HepG2 (cell line): ENCODE results near the gene INHBC. TPM values are rescaled to one million over a fixed set of nuclear protein-coding genes. Genes with fewer than 3 reads are reported as not detected.

ENCODE experiments used
- ISX ChIP-seq: sonication (generic); formaldehyde crosslinking; conservative IDR thresholded peaks from 2 replicates; pipeline ENCODE4 v1.5.0; 2020; ENCODE audit warnings: missing genetic modification reagents
- MXD4 ChIP-seq: IDR thresholded peaks from 2 replicates; pipeline ENCODE4 v1.6.1; 2016; ENCODE audit warnings: mild to moderate bottlenecking, missing biosample characterization, missing genetic modification reagents
- PAF1 ChIP-seq: IDR thresholded peaks from 2 replicates; pipeline ENCODE4 v1.6.1; 2016; ENCODE audit warnings: missing genetic modification reagents, missing compliant biosample characterization
- SPEN ChIP-seq: sonication (generic); formaldehyde crosslinking; IDR thresholded peaks from 2 replicates; pipeline ENCODE4 v1.5.1; 2020; ENCODE audit warnings: low read depth, mild to moderate bottlenecking, missing genetic modification reagents
- ZBTB38 ChIP-seq: sonication (generic); formaldehyde crosslinking; IDR thresholded peaks from 2 replicates; pipeline ENCODE4 v1.5.1; 2020; ENCODE audit warnings: mild to moderate bottlenecking, missing genetic modification reagents
- ZBTB7A ChIP-seq: sonication (generic); formaldehyde crosslinking; IDR thresholded peaks from 2 replicates; pipeline ENCODE4 v1.8.0; 2022; ENCODE audit warnings: mild to moderate bottlenecking, missing genetic modification reagents
- ZFY ChIP-seq: sonication (generic); formaldehyde crosslinking; IDR thresholded peaks from 2 replicates; pipeline ENCODE4 v1.4.0; 2020; ENCODE audit warnings: missing genetic modification reagents
- ZNF883 ChIP-seq: sonication (generic); formaldehyde crosslinking; IDR thresholded peaks from 2 replicates; pipeline ENCODE4 v1.5.1; 2020; ENCODE audit warnings: mild to moderate bottlenecking, missing genetic modification reagents; ENCODE audit errors: not compliant biosample characterization
- polyA plus RNA-seq, 8 experiments: library from polyadenylated mRNA; depleted of rRNA in 3 of 8; stranded (reverse) in 7 of 8; unstranded in 1 of 8; fragments of >200 nt; fragmentation: Illumina TruSeq in 4 of 8; extraction: Trizol in 4 of 8; gene quantifications; 2 replicates each; pipeline versions ENCODE4 v1.2.1 to v1.2.3, GENCODE V29; 2011 to 2016; ENCODE audit warnings: low read depth in 4 of 8, missing spikeins in 1 of 8, mixed read lengths in 1 of 8; ENCODE audit not compliant: insufficient read depth in 1 of 8
- total RNA-seq, 5 experiments: library from RNA; depleted of rRNA; stranded (reverse); fragments of >200 nt; fragmentation: Illumina TruSeq; extraction: Trizol; gene quantifications; 2 replicates each; pipeline ENCODE4 v1.2.3, GENCODE V29; 2016; ENCODE audit warnings: low read depth in 1 of 5
- TF ChIP-seq, protein P1 (sequence below): sonication (generic); formaldehyde crosslinking; IDR thresholded peaks from 2 replicates; pipeline ENCODE4 v1.4.0; 2020; ENCODE audit warnings: missing genetic modification reagents
- TF ChIP-seq, protein P2 (sequence below): sonication (generic); formaldehyde crosslinking; IDR thresholded peaks from 2 replicates; pipeline ENCODE4 v1.8.0; 2022; ENCODE audit warnings: missing genetic modification reagents, mild to moderate bottlenecking, borderline replicate concordance
- TF ChIP-seq, protein P3 (sequence below): IDR thresholded peaks from 2 replicates; pipeline ENCODE4 v1.6.1; 2016; ENCODE audit warnings: missing compliant biosample characterization, missing genetic modification reagents, borderline replicate concordance
- TF ChIP-seq, protein P4 (sequence below), 2 experiments: sonication (generic) in 1 of 2; formaldehyde crosslinking in 1 of 2; IDR thresholded peaks; 2 replicates each; pipeline versions ENCODE4 v1.6.1 to v1.9.0; 2014 to 2022; ENCODE audit warnings: antibody characterized with exemption in 1 of 2, borderline replicate concordance in 1 of 2, inconsistent platforms in 1 of 2, low read depth in 1 of 2, missing genetic modification reagents in 1 of 2
- TF ChIP-seq, protein P5 (sequence below): sonication (generic); formaldehyde crosslinking; IDR thresholded peaks from 2 replicates; pipeline ENCODE4 v1.5.1; 2020; ENCODE audit warnings: missing genetic modification reagents, mild to moderate bottlenecking, borderline replicate concordance

INHBC gene
- total and polyA plus RNA-seq, 2 of the 13 experiments (the other 11 are each of a cell fraction or from before 2014, with no cell fraction given): 1.8 to 13.8 TPM

DNA sequence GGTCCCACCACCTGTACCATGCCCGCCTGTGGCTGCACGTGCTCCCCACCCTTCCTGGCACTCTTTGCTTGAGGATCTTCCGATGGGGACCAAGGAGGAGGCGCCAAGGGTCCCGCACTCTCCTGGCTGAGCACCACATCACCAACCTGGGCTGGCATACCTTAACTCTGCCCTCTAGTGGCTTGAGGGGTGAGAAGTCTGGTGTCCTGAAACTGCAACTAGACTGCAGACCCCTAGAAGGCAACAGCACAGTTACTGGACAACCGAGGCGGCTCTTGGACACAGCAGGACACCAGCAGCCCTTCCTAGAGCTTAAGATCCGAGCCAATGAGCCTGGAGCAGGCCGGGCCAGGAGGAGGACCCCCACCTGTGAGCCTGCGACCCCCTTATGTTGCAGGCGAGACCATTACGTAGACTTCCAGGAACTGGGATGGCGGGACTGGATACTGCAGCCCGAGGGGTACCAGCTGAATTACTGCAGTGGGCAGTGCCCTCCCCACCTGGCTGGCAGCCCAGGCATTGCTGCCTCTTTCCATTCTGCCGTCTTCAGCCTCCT lies 21.6 kb downstream of the INHBC start (continued):
- TF ChIP-seq, protein P1, sequence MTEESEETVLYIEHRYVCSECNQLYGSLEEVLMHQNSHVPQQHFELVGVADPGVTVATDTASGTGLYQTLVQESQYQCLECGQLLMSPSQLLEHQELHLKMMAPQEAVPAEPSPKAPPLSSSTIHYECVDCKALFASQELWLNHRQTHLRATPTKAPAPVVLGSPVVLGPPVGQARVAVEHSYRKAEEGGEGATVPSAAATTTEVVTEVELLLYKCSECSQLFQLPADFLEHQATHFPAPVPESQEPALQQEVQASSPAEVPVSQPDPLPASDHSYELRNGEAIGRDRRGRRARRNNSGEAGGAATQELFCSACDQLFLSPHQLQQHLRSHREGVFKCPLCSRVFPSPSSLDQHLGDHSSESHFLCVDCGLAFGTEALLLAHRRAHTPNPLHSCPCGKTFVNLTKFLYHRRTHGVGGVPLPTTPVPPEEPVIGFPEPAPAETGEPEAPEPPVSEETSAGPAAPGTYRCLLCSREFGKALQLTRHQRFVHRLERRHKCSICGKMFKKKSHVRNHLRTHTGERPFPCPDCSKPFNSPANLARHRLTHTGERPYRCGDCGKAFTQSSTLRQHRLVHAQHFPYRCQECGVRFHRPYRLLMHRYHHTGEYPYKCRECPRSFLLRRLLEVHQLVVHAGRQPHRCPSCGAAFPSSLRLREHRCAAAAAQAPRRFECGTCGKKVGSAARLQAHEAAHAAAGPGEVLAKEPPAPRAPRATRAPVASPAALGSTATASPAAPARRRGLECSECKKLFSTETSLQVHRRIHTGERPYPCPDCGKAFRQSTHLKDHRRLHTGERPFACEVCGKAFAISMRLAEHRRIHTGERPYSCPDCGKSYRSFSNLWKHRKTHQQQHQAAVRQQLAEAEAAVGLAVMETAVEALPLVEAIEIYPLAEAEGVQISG (CRISPR knock-in tag): peak; percentile 76
- 0 out of 2 replicates have a peak, but pooled peaks have one; percentile 4 for TF ChIP-seq ZBTB38 (CRISPR knock-in tag)
- TF ChIP-seq, protein P2, sequence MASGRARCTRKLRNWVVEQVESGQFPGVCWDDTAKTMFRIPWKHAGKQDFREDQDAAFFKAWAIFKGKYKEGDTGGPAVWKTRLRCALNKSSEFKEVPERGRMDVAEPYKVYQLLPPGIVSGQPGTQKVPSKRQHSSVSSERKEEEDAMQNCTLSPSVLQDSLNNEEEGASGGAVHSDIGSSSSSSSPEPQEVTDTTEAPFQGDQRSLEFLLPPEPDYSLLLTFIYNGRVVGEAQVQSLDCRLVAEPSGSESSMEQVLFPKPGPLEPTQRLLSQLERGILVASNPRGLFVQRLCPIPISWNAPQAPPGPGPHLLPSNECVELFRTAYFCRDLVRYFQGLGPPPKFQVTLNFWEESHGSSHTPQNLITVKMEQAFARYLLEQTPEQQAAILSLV: 0 out of 2 replicates have a peak, but pooled peaks have one; percentile 42
- TF ChIP-seq SPEN (CRISPR knock-in tag): 0 out of 2 replicates have a peak, but pooled peaks have one; percentile 9
- TF ChIP-seq, protein P3, sequence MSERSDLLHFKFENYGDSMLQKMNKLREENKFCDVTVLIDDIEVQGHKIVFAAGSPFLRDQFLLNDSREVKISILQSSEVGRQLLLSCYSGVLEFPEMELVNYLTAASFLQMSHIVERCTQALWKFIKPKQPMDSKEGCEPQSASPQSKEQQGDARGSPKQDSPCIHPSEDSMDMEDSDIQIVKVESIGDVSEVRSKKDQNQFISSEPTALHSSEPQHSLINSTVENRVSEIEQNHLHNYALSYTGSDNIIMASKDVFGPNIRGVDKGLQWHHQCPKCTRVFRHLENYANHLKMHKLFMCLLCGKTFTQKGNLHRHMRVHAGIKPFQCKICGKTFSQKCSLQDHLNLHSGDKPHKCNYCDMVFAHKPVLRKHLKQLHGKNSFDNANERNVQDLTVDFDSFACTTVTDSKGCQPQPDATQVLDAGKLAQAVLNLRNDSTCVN: no peak
- no peak for TF ChIP-seq PAF1 (CRISPR knock-in tag)
- 0 out of 2 replicates have a peak, but pooled peaks have one; percentile 57 for TF ChIP-seq MXD4 (CRISPR knock-in tag)
- TF ChIP-seq ZBTB7A: peak; percentile 45; the same call in 1 of the 2 replicates
- TF ChIP-seq, protein P4, sequence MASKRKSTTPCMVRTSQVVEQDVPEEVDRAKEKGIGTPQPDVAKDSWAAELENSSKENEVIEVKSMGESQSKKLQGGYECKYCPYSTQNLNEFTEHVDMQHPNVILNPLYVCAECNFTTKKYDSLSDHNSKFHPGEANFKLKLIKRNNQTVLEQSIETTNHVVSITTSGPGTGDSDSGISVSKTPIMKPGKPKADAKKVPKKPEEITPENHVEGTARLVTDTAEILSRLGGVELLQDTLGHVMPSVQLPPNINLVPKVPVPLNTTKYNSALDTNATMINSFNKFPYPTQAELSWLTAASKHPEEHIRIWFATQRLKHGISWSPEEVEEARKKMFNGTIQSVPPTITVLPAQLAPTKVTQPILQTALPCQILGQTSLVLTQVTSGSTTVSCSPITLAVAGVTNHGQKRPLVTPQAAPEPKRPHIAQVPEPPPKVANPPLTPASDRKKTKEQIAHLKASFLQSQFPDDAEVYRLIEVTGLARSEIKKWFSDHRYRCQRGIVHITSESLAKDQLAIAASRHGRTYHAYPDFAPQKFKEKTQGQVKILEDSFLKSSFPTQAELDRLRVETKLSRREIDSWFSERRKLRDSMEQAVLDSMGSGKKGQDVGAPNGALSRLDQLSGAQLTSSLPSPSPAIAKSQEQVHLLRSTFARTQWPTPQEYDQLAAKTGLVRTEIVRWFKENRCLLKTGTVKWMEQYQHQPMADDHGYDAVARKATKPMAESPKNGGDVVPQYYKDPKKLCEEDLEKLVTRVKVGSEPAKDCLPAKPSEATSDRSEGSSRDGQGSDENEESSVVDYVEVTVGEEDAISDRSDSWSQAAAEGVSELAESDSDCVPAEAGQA (IDR thresholded peaks at IDR 0.05; ENCODE audit: low read depth): no peak
- TF ChIP-seq, protein P4 (CRISPR knock-in tag; IDR thresholded peaks at IDR 0.05; ENCODE audit: borderline replicate concordance): no peak
- TF ChIP-seq ZNF883 (CRISPR knock-in tag): no peak
- TF ChIP-seq ZFY (CRISPR knock-in tag): peak; percentile 36; the same call in 1 of the 2 replicates
- TF ChIP-seq, protein P5, sequence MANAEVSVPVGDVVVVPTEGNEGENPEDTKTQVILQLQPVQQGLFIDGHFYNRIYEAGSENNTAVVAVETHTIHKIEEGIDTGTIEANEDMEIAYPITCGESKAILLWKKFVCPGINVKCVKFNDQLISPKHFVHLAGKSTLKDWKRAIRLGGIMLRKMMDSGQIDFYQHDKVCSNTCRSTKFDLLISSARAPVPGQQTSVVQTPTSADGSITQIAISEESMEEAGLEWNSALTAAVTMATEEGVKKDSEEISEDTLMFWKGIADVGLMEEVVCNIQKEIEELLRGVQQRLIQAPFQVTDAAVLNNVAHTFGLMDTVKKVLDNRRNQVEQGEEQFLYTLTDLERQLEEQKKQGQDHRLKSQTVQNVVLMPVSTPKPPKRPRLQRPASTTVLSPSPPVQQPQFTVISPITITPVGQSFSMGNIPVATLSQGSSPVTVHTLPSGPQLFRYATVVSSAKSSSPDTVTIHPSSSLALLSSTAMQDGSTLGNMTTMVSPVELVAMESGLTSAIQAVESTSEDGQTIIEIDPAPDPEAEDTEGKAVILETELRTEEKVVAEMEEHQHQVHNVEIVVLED (CRISPR knock-in tag): no peak
- no peak for TF ChIP-seq ISX (CRISPR knock-in tag)
